Measurements from ENCODE around the gene CCDC121. TPM values are rescaled to one million over a fixed set of nuclear protein-coding genes. Genes with fewer than 3 reads are reported as not detected.

The CCDC121 gene, protein sequence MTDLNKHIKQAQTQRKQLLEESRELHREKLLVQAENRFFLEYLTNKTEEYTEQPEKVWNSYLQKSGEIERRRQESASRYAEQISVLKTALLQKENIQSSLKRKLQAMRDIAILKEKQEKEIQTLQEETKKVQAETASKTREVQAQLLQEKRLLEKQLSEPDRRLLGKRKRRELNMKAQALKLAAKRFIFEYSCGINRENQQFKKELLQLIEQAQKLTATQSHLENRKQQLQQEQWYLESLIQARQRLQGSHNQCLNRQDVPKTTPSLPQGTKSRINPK
- total RNA-seq = 1 to 10 TPM; 3.6 to 5.4 TPM
- long read RNA-seq, transcript CCDC121-201 (2 exons, 2,342 nt) = major isoform, 9 of 9 reads
- long read RNA-seq, partial matches to known transcripts = 0 of 9 reads
- long read RNA-seq, other reads (novel, unspliced or antisense) = 0 of 9 reads

- DNase-seq (peak; percentile 92), ATAC-seq (peak; percentile 99)
- intact Hi-C loops (cut with DNase I) = no loop called here
Measured at GRCh38 chr2:27628767-27629709, at the start of gene CCDC121, which contains the start of gene GPN1. Gene CCDC121 (minus strand): TSS chr2:27629012. CDS start chr2:27627799, 1,213 bp downstream. Gene GPN1 (plus strand): TSS chr2:27629050. CDS start chr2:27629059, 9 bp downstream.

DNA sequence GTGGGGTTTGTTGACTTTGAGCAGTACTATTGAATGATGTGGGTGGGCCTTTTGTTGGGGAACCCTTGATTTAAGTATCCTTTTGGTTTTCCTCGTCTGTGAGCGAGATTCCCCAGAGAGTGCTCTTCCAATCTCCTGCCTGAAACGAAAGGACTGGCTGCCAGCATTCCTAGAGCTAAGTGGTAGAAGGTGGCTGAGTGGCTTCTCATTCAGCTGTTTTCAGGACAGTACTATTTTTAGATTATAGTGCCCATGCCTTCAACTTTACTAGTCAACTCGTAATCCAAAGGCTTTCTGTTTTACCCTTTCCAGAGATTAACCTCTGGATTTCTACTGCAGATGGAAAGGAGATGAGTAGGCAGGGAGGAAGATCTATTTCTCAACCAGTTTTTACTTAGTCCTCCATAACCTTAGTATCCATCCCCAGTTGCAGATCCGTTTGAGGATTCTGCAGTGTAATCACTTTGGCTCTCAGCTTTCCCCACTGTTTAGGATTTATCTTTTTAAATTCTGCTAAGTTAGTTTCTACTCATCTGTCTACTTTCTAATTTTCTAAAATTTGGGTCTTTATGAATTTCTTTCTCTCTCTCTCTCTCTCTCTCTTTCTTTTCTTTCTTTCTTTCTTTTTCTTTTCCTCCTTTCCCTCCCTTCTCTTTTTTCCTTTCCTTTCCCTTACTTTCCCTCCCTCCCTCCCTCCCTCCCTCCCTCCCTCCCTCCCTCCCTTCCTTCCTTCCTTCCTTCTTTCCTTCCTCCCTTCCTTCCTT is 44.1 kb upstream of the CCDC121 start:
- intact Hi-C loops (cut with DNase I) = no loop called here
- ATAC-seq (peak; percentile 68 to 73), DNase-seq (no peak)

DNA sequence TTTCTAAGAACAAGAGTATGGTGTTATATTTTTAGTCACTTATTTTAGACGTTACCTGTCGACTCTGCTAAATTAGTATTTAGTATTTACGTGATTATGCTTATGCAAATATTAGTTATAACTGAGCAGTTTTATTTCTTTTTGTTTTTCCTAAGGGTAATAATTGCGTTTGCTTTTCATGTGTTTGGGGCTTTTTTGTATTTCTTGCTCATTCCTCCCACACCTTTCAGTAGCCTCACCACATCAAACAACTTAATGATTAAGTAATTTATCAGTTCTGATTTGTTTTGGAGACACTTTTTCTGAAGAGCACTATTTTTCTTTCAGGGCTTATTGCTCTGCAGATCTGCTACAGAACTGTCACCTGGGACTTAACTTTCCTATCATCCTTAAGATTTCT is 42.4 kb upstream of the CCDC121 start:
- DNase-seq (no peak), ATAC-seq (no peak)
- intact Hi-C loops (cut with DNase I) = no loop called here

- no peak for ATAC-seq
- intact Hi-C loops (cut with DNase I) = no loop called here
Measured at GRCh38 chr2:27667446-27667845, 38.6 kb upstream of the CCDC121 start.

GRCh38 chr2:27664622-27665363 is 36.0 kb upstream of the CCDC121 start:
- intact Hi-C loops (cut with DNase I) = no loop called here
- DNase-seq (no peak), ATAC-seq (no peak)

More at GRCh38 chr2:27667446-27667845, 38.6 kb upstream of the CCDC121 start:
- no peak for DNase-seq

DNA sequence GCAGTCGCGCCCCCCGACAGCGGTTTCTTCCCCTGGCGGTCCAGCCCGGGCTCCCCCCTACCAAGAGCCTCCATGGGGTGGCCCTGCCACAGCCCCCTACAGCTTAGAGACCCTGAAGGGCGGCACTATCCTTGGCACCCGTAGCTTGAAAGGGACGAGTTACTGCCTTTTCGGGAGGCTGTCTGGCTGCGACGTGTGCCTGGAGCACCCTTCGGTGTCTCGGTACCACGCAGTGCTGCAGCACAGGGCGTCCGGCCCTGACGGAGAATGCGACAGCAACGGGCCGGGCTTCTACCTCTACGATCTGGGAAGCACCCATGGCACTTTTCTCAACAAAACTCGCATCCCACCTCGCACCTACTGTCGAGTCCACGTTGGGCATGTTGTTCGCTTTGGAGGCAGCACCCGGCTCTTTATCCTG is 35.4 kb upstream of the CCDC121 start:
- peak in 1 of 2 donors; percentile 6 for ATAC-seq
- intact Hi-C loops (cut with DNase I) = no loop called here
- no peak for DNase-seq

DNA sequence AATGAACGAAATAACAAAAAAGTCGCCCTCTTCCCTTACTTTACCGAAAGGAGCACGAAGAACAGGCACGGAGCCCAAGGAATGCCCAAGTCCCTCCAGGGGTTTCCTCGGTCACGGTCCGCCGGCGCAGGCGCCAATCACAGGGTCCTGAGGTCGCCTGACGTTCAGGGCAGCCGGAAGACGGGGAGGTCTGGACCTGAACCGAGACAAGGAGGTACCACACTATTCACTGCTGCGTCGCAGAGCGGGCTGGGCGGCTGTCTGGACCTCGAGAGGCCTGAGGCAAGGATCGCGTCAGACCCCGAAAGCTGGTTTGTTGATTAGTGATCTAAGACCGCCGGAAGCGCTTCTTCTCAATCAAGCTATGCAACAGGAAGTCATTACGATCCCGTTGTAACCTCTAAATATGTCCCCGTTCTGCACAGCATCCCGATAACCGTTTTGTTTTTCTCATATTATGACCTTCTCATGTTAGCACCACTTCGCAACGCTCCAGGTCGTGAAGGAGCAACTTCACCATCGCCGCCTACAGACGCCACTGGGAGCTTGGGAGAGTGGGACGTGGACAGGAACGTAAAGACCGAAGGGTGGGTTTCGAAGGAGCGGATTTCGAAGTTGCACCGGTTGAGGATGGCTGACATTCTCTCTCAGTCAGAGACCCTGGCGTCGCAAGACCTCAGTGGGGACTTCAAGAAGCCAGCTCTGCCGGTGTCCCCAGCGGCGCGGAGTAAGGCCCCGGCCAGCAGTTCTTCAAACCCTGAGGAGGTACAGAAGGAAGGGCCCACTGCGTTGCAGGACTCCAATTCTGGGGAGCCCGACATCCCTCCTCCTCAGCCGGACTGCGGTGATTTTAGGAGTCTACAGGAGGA is 34.7 kb upstream of the CCDC121 start, which contains the start of the genes SLC4A1AP and SUPT7L:
SLC4A1AP (plus strand) TSS at position 605 of the 869 bp plus-strand sequence; CDS start at position 631, 26 bp downstream.
SUPT7L (minus strand) TSS at position 330 of the 869 bp plus-strand sequence. CDS start 1,422 bp downstream, outside the sequence.
- intact Hi-C loops (cut with DNase I) = no loop called here
- DNase-seq (peak; percentile 76), ATAC-seq (peak; percentile 91 to 92)

GRCh38 chr2:27661371-27661770 is 32.6 kb upstream of the CCDC121 start:
- ATAC-seq (no peak), DNase-seq (no peak)
- intact Hi-C loops (cut with DNase I) = no loop called here

GRCh38 chr2:27655155-27655951 is 26.5 kb upstream of the CCDC121 start:
- no peak for ATAC-seq
- intact Hi-C loops (cut with DNase I) = no loop called here
- no peak for DNase-seq

DNA sequence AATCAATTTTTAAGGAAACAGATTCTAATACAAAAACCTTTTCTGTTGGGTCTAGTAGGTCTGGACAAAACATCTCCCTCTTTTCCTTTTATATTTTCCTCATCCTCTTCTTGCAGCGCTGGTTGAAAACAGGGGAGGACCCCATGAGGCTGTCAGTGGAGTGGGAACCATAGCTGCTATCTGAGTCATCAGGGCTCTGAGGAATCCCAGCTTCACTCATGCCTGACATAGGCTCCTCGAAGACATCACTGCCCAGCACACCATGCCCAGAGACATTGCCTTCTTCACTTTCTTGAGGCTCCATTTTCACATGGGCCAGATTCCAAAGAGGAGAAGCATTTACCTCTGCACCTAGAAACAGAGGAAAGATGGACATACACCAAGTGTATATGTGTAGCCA is 24.6 kb upstream of the CCDC121 start:
- DNase-seq (no peak), ATAC-seq (no peak)
- intact Hi-C loops (cut with DNase I) = no loop called here

- no peak for ATAC-seq
- no peak for DNase-seq
- intact Hi-C loops (cut with DNase I) = no loop called here
Measured at GRCh38 chr2:27652790-27653189, 24.0 kb upstream of the CCDC121 start.

DNA sequence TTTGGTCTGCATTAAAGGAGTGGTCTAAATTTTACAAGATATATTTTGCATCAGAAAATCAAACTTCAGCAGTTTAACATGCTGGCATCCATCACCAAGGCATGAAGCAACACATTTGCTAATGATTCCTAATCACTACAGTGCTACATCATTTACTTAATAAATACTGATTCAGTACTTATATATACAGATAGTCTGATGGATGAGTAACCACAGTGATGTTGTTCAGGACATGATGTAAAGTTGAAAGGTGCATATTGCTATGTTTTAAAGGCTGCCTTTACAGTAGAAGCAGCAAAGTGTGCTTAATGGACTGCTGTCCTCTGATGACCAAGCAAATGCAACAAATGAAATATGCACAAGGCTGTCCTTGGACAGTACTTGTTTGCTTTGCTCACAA is 23.5 kb upstream of the CCDC121 start:
- ATAC-seq (no peak), DNase-seq (no peak)
- intact Hi-C loops (cut with DNase I) = no loop called here

GRCh38 chr2:27651056-27651455 is 22.2 kb upstream of the CCDC121 start:
- intact Hi-C loops (cut with DNase I) = no loop called here
- no peak for DNase-seq
- ATAC-seq = no peak

DNA sequence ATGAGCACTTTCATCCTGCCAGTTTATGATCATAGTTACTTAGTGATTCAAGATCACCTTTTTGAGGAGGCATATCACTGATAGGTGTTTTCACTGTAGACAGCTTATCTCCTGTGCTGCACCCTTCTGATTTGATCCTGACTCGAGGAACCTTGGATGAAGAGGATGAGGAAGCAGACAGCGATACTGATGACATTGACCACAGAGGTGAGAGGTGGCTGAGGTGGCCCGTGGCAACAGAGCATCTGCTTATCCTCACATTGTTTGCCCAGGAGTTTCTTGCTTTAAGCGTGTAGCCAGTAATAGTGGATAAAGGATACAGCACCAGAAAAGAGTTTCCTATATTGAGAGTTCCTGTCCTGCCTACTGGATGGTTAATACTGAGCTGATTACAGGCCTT is 18.9 kb upstream of the CCDC121 start:
- DNase-seq = no peak
- ATAC-seq = no peak
- intact Hi-C loops (cut with DNase I) = no loop called here

DNA sequence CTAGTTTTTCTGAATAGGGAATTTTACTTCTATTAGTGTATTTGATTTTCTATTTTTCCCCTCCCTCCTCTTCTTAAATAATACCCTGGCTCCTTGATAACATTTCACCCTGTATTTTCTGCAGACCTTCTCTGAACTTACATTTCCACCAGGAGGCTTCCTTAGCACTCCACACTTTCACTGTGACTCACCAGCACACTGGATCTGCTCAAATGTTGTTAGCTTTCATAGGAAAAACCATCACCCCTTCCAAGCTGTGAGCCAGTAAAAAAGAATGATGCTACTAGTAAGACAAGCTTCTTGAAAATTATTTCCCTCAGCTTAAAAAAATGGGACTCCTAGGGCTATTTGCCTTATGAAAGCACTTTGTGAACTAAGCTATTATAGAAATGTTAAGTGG is 18.5 kb upstream of the CCDC121 start:
- ATAC-seq = no peak
- no peak for DNase-seq
- intact Hi-C loops (cut with DNase I) = no loop called here

DNA sequence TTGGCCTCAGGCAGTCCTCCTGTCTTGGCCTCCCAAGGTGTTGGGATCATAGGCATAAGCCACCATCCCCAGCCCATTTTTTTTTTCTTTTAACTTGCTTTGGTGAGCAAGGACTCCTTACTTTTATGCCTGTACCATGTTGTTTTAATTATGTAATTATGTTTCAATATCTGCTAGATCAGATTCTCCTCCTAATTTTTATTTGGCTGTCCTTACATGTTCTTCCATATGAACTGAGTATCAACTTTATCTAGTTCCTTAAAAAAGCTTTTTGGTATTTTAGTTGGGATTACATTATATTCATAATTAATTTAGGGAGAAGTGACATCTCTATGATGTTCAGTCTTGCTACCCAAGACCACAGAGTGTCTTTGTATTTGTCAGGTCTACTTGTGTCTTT is 16.4 kb upstream of the CCDC121 start:
- DNase-seq (no peak), ATAC-seq (no peak)
- intact Hi-C loops (cut with DNase I) = no loop called here
